Parathyroid adenoma (tissue), 2 donors: Measurements from ENCODE around the gene LRRC71.

Experiments used
- H2AFZ ChIP-seq: fragments of 300-600 bp; sonication (generic); one replicate; pipeline ENCODE4 v1.7.0; 2017; ENCODE audit warnings: antibody characterized with exemption, mild to moderate bottlenecking
- H3K27ac ChIP-seq: fragments of 300-600 bp; sonication (generic); one replicate; pipeline ENCODE4 v1.7.0; 2017
- H3K27me3 ChIP-seq: fragments of 300-600 bp; sonication (generic); one replicate; pipeline ENCODE4 v1.7.0; 2017; ENCODE audit warnings: low read length; ENCODE audit not compliant: control insufficient read depth, insufficient read depth
- H3K36me3 ChIP-seq: fragments of 300-600 bp; sonication (generic); one replicate; pipeline ENCODE4 v1.7.0; 2017; ENCODE audit warnings: low read length; ENCODE audit not compliant: control insufficient read depth, insufficient read depth
- H3K4me1 ChIP-seq: fragments of 300-600 bp; sonication (generic); one replicate; pipeline ENCODE4 v1.7.0; 2017; ENCODE audit warnings: control low read depth
- H3K4me2 ChIP-seq: fragments of 300-600 bp; sonication (generic); one replicate; pipeline ENCODE4 v1.7.0; 2017; ENCODE audit warnings: low read length
- H3K4me3 ChIP-seq: fragments of 300-600 bp; sonication (generic); one replicate; pipeline ENCODE4 v1.7.0; 2017; ENCODE audit warnings: low read depth, low read length
- H3K79me2 ChIP-seq: fragments of 300-600 bp; sonication (generic); one replicate; pipeline ENCODE4 v1.7.0; 2017; ENCODE audit warnings: control low read depth
- H3K9ac ChIP-seq: fragments of 300-600 bp; sonication (generic); one replicate; pipeline ENCODE4 v1.7.0; 2017; ENCODE audit warnings: mild to moderate bottlenecking
- H3K9me3 ChIP-seq: fragments of 300-600 bp; sonication (generic); one replicate; pipeline ENCODE4 v1.7.0; 2017; ENCODE audit warnings: low read length; ENCODE audit not compliant: control insufficient read depth
- TF ChIP-seq, protein P1 (sequence below): fragments of 300-600 bp; sonication (generic); IDR thresholded peaks from one replicate; pipeline ENCODE4 v1.7.0; 2017; ENCODE audit warnings: antibody characterized with exemption, mild to moderate bottlenecking
- donor health status: primary hyperparathyroidism.

Gene LRRC71

DNA sequence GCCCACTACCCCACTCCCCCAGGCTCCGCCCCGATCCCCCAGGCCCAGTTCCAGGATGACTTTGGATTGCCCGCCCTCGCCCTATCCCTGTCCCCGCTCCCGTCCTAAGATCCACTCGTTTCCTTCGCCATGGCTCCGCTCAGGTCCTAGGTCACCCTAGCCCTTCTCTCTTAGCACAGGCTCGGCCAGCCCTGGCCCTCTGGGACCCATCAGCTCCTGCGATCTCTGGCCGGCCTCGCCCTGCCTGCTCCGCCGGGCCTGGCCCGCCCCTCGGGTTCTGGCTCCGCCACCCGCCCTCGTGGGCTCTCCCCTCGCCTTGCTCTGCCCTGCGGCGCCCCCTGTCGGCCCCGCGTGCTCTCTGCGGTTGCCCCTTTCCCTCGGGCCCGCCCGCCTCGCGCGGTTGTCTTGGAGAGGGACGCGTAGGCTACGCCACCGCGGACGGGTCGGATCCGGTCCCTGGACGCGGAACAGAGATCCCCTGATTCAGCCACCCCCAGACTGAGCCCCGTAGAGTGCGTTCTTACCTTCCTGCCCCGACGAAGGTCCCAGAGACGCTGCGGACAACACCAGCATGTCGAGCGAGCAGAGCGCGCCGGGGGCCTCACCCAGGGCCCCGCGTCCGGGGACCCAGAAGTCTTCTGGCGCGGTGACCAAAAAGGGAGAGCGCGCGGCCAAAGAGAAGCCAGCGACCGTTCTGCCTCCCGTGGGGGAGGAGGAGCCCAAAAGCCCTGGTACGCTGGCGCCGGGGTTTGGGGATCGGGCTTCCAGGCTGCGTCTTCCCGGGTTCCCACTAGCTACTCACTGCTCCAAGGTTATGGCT lies at the start of gene LRRC71:
Gene LRRC71 (plus strand): TSS at position 400 of the 820 bp plus-strand sequence. CDS start 172 bp downstream, at position 572.
- H3K4me3 ChIP-seq, result peak within 1 kb of the TSS; percentile 18

DNA sequence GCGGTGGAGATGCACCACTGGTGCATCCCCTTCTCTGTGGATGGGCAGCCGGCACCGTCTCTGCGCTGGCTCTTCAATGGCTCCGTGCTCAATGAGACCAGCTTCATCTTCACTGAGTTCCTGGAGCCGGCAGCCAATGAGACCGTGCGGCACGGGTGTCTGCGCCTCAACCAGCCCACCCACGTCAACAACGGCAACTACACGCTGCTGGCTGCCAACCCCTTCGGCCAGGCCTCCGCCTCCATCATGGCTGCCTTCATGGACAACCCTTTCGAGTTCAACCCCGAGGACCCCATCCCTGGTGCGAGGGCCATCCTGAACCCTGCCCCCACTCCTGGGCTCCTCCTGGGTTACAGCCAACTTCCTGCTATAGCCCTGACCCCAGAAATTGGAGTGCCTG lies 46.8 kb upstream of the LRRC71 start:
- Histone ChIP-seq H3K4me3 (no peak overlapping the region), H3K27me3 (no peaks in the 10 kb centered on the region), H3K4me2 (no peak overlapping the region), H3K4me1 (no peaks in the 10 kb centered on the region), H3K9ac (no peak overlapping the region), H2AFZ (no peak overlapping the region), H3K79me2 (no peaks in the 10 kb centered on the region), H3K27ac (no peak overlapping the region), H3K9me3 (no peaks in the 10 kb centered on the region), H3K36me3 (no peaks in the 10 kb centered on the region)
- TF ChIP-seq, protein P1, sequence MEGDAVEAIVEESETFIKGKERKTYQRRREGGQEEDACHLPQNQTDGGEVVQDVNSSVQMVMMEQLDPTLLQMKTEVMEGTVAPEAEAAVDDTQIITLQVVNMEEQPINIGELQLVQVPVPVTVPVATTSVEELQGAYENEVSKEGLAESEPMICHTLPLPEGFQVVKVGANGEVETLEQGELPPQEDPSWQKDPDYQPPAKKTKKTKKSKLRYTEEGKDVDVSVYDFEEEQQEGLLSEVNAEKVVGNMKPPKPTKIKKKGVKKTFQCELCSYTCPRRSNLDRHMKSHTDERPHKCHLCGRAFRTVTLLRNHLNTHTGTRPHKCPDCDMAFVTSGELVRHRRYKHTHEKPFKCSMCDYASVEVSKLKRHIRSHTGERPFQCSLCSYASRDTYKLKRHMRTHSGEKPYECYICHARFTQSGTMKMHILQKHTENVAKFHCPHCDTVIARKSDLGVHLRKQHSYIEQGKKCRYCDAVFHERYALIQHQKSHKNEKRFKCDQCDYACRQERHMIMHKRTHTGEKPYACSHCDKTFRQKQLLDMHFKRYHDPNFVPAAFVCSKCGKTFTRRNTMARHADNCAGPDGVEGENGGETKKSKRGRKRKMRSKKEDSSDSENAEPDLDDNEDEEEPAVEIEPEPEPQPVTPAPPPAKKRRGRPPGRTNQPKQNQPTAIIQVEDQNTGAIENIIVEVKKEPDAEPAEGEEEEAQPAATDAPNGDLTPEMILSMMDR, result no peak

More for the DNA sequence above, at the start of gene LRRC71:
- peaks cover 5% of the 10 kb centered on the region for H3K27me3 ChIP-seq
- H3K4me1 ChIP-seq, result no peaks in the 10 kb centered on the region
- H3K27ac ChIP-seq, result no peak within 1 kb of the TSS
- H3K4me2 ChIP-seq, result peak within 1 kb of the TSS; percentile 52
- no peak within 1 kb of the TSS for H3K9ac ChIP-seq
- no peaks in the 10 kb centered on the region for H3K9me3 ChIP-seq
- TF ChIP-seq, protein P1, result peak; percentile 74
- no peaks in the 10 kb centered on the region for H3K79me2 ChIP-seq
- H2AFZ ChIP-seq, result peak within 1 kb of the TSS; percentile 34
- no peaks in the 10 kb centered on the region for H3K36me3 ChIP-seq

DNA sequence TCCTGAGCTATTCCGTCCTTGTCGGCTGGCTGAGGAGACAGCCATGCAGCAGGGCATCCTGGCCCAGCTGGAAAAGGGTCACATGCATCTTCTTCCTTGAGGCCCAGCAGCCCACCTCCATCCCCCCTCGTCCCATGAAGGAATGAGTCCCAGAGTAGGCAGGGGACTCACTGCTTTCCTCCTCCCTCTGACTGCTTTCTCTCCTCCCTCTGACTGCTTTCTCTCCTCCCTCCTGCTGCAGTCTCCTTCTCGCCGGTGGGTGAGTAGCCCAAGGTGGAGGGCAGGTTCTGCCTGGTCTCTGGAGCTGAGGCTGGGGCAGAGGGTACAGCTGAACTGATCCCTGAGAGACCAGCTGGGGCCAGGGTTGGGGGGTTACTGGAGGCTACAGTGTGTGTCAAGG lies 46.3 kb upstream of the LRRC71 start:
- no peak overlapping the region for H3K4me2 ChIP-seq
- TF ChIP-seq, protein P1, result no peak
- no peaks in the 10 kb centered on the region for H3K4me1 ChIP-seq
- no peak overlapping the region for H2AFZ ChIP-seq
- no peak overlapping the region for H3K4me3 ChIP-seq
- no peaks in the 10 kb centered on the region for H3K27me3 ChIP-seq
- no peak overlapping the region for H3K9ac ChIP-seq
- H3K27ac ChIP-seq, result no peak overlapping the region
- no peaks in the 10 kb centered on the region for H3K79me2 ChIP-seq
- no peaks in the 10 kb centered on the region for H3K36me3 ChIP-seq
- H3K9me3 ChIP-seq, result no peaks in the 10 kb centered on the region

DNA sequence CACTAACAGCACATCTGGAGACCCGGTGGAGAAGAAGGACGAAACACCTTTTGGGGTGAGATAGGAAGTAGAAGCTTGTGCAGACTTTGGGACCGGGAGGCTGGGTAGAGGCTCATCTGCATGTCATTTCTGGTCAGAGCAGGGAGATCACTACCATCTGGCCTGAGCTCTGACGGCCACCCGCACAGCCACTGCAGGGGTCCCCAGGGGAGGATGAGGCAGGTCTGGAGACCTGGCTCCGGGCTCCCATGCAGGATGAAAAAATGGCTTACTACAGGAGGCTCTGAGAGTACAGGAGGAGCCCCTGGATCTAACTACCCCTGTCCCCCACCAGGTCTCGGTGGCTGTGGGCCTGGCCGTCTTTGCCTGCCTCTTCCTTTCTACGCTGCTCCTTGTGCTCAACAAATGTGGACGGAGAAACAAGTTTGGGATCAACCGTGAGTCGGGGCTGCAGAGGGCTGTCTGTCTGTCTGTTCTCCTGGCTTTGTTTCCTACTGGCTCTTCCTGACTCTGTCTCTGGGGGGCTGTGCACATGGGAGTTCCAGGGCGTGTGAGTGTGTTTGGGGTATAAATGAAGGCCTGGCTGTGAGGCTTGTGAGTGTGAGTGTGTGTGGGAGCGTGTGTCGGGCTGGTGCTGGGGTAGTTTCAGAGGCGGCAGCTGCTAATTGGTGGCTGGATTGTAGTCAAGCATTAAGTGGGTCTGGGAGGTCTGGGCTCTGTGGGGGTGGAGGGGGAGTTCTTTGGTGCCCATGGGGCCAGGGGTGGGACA lies 45.7 kb upstream of the LRRC71 start:
- Histone ChIP-seq H3K4me2 (no peak overlapping the region), H3K4me1 (no peaks in the 10 kb centered on the region), H3K9ac (no peak overlapping the region), H3K79me2 (no peaks in the 10 kb centered on the region), H2AFZ (no peak overlapping the region), H3K9me3 (no peaks in the 10 kb centered on the region), H3K4me3 (no peak overlapping the region), H3K36me3 (no peaks in the 10 kb centered on the region), H3K27me3 (no peaks in the 10 kb centered on the region), H3K27ac (no peak overlapping the region)
- TF ChIP-seq, protein P1, result no peak
